ENCODE results near the gene HSPA4.

DNA sequence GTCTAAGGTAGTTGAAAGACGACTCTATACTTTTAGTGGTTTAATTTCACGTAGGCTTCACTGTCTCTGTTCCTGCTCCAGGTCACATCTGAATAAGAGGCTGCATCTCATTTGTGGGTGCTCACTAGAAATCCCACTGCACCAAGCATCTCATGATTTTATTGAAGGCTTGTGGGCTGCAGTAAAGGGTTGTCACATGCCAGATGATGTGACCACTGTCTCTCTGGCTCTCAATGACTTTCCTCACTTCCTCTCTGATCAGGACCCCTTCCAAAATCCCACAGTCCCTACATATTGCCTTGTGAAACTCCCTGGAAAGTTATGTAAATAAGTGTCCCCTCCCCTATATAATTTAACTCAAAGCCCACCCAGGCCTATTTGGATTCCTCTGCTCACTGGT is 16.6 kb upstream of the HSPA4 start:
- TF ChIP-seq GATA2 (IDR thresholded peaks at IDR 0.05; ENCODE audit: low read depth, low read length) (no peak), GATA3 (IDR thresholded peaks at IDR 0.05; ENCODE audit: low read depth, low read length) (no peak)
